HG03342 (cell line): ENCODE measurements around the gene STRA8.

Experiments used
- ATAC-seq: cut with Tn5 transposase; IDR thresholded peaks from one replicate; pipeline ENCODE4 v1.9.1; 2021; ENCODE audit warnings: mild to moderate bottlenecking, moderate library complexity; ENCODE audit not compliant: unreplicated experiment

Gene STRA8

DNA sequence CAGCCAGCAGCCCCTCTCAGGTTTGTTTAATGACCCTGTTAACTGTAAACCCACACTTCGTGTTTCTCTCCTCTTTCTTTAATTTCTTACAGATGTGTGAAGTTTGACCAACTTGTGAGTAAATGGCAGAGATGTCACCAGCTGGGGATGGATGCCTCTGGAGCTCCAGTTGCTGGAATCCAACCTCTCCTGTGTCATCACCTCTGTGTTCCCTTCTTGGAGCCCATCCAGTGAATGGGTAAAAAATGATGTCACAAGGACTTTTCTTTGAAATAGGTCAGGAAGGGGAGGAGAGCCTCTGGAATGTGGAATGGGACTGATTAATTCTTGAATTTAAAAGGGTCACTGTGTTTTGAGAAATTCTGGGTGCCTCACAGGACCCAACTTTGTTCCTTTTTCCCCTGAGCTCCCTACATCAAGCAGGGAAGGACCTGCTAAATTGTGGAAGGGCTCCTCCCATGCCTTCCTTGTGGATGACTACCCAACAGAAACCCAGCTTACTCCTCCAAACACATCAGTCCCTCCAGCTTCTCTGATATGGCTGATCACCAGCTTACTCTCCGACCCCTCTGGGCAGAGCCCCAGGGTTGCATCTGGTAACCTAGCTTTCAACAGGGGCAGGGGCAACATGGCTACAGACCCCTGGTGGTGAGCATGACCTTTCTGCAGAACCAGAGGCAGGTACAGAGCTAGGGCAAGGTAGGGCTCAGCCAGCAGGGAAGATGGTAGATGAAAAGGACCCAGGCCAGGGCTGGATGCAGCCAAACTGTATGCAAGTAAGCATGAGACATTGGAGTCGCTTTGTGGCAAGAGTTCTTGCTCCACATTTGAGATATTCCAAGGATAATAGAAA lies 67.5 kb downstream of the STRA8 start:
- ATAC-seq: no peak
